Measurements from ENCODE around the gene SSBP3. TPM values are rescaled to one million over a fixed set of nuclear protein-coding genes. Genes with fewer than 3 reads are reported as not detected.

The SSBP3 gene
- total RNA-seq, 2 donors from 2014 or later = 40.3 to 56.3 TPM

DNA sequence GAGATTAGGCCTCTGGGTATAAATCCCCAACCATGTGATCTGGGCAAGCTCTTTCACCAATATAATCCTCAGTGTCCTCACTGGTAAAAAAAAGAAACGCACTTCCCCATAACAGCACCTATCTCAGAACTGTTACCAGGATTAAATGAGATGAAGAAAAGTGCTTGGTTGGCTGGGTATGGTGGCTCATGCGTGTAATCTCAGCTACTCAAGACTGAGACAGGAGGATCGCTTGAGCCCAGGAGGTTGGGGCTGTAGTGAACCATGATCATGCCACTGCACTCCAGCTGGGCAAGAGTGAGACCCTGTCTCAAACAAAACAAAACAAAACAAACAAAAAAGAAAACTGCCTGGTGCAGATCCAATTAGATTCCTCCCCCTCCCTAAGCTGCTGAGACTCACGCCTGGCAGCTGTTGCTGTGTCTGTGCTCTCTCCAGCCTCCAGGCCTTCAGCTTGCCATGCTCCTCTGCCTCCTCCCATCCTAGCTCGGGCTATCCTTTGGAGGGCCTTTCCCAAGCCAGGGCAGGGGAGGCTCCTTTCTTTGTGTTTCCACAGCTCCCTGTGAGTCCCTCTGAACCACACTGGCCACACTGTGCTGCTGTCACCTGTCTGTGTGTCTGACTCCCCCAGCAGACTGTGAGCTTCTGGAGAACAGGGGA, 225.4 kb downstream of the SSBP3 start:
- H3K27ac Mint-ChIP-seq = peak overlapping the region; percentile 19
- ATAC-seq (replicated peaks) = no peak
- H3K9me3 Mint-ChIP-seq = no peaks in the 10 kb centered on the region
- H3K4me1 Mint-ChIP-seq = no peaks in the 10 kb centered on the region
- H3K4me3 Mint-ChIP-seq = no peak overlapping the region
- H3K36me3 Mint-ChIP-seq (ENCODE audit: low read depth) = no peaks in the 10 kb centered on the region
- no peaks in the 10 kb centered on the region for H3K27me3 Mint-ChIP-seq

DNA sequence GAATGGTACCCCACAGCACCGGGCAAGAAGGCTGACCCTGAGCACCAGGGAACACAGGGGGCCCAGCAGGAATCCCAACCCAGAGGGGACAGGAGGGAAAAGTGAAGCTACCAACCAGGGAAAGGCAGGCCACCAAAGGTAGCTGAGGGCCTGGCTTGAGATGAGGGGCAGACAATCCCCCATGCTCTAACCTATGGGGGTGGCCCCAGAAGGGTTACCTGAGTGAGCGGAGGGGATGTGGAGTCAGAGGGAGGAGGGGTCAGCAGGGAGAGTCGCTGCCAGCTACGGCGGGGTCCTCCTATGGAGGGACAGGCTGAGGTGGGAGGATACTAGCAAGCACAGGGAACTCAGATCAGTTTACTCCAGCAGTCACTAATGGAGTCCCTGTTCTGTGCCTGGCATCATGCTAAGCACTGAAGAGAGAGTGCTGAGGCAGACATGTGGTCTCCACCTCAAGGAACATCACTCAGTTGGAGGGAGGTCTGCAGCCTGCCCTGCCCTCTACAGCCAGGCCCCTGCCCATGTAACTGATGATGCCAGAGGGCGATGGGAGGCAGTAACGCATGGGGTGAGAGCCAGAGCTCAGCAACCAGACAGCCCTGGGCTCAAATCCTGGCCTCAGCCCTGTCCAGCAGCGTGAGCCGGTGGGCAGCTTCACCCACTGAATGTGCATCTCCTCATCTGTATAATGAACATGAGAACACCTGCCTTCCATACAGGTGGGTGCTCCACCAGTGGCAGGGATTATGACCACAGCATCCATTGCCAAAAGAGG, 227.7 kb downstream of the SSBP3 start:
- H3K4me3 Mint-ChIP-seq = no peak overlapping the region
- no peaks in the 10 kb centered on the region for H3K36me3 Mint-ChIP-seq (ENCODE audit: low read depth)
- H3K9me3 Mint-ChIP-seq = no peaks in the 10 kb centered on the region
- H3K27me3 Mint-ChIP-seq = no peaks in the 10 kb centered on the region
- ATAC-seq (replicated peaks) = no peak
- no peak overlapping the region for H3K27ac Mint-ChIP-seq
- no peaks in the 10 kb centered on the region for H3K4me1 Mint-ChIP-seq

DNA sequence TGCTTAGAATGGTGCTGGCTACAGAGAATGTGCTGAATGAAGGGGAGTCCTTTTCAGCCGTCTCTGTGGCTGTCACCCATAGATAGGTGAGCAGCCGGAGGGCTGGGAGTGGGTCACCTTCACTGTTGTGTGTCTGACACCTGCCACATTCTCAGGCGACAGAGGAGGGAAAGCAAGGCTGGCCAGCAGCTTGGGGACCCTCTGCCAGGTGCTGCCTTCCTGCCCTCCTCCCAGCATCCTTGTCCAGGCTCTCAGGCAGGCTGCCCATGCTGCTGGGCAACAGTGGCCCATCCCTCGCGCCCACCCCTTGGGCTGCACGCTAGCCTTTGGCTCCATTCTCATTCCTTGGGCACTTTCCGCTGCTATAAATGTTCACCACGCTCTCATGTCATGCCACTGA, 228.5 kb downstream of the SSBP3 start:
- H3K27ac Mint-ChIP-seq = no peak overlapping the region
- no peaks in the 10 kb centered on the region for H3K36me3 Mint-ChIP-seq (ENCODE audit: low read depth)
- no peak for ATAC-seq (replicated peaks)
- no peak overlapping the region for H3K4me3 Mint-ChIP-seq
- H3K9me3 Mint-ChIP-seq = no peaks in the 10 kb centered on the region
- H3K4me1 Mint-ChIP-seq = no peaks in the 10 kb centered on the region
- no peaks in the 10 kb centered on the region for H3K27me3 Mint-ChIP-seq

DNA sequence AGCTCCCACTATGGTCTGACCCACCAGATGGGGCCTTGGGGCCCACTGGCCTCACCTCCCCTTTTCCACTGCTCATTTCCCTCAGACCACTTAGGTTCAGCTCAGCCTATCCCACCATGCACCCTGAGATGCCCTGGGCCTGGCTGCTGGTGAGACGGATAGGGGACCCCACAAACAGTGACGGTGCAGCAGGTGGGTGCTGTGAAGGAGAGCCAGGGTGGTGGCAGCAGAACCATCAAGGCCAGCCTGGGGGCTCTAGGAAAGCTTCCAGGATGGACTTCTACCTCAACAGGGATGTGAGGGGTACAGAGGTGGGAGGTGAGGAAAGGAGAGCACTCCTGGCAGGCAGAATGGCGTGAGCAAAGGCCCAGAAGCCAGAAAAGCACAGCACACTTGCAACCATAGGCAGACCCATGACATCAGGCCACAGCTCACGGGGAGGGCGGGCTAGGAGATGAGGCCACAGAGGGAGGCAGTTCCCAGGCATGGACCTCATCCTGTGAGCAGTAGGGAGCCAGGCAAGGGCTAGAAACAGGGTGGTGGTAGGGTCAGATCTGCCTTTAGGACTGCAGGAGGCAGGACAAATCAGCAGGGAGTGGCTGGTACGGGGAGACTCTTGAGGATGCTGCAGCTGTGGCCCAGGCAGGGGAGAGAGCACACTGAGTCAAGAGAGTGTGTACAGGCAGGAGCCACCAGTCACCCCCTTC, 229.4 kb downstream of the SSBP3 start:
- no peaks in the 10 kb centered on the region for H3K27me3 Mint-ChIP-seq
- H3K4me1 Mint-ChIP-seq = no peaks in the 10 kb centered on the region
- H3K4me3 Mint-ChIP-seq = no peak overlapping the region
- ATAC-seq (replicated peaks) = no peak
- H3K36me3 Mint-ChIP-seq (ENCODE audit: low read depth) = no peaks in the 10 kb centered on the region
- no peak overlapping the region for H3K27ac Mint-ChIP-seq
- no peaks in the 10 kb centered on the region for H3K9me3 Mint-ChIP-seq

Other genes with a start within 250 kb of the SSBP3 start
- gene CYB5RL, start 206.4 kb downstream of the SSBP3 start, total RNA-seq = 10 to 100 TPM; 11.9 to 12.7 TPM
- 100 to 1,000 TPM; 115 to 164 TPM for gene MRPL37, start 206.2 kb downstream of the SSBP3 start, total RNA-seq
- 1 to 10 TPM; 1.0 to 3.2 TPM for gene ACOT11, start 141.8 kb upstream of the SSBP3 start, total RNA-seq
- gene FAM151A, start 217.1 kb upstream of the SSBP3 start, total RNA-seq = not detected
- 1 to 10 TPM in 1 of 2 donors, under 1 TPM in 1; 0.09 to 1.2 TPM for gene MROH7, start 235.4 kb upstream of the SSBP3 start, total RNA-seq

Data from activated T-helper 17 cell treated with anti-CD3 and anti-CD28 coated beads, Interleukin-2, amount 50 U/mL, for 72 hours (primary cell).